GM21529 (cell line): ENCODE measurements around the gene CCDC78.

ENCODE experiments used
- ATAC-seq: cut with Tn5 transposase; IDR thresholded peaks from one replicate; pipeline ENCODE4 v1.9.1; 2021; ENCODE audit not compliant: unreplicated experiment

The CCDC78 gene

DNA sequence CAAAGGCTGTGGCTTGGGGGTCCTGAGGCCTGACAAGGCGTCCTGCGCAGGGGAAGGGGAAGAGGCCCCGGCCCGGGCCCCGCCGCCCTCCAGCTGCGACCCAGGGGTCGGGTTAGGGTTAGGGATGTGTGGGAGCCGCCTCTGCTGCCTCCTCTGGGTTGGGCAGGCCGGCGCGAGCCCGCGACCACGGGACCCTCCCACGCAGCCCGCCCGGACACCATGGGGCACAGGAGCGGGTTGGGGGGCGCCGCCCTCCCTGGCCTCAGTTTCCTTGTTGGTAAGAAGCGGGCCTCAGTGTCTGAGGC lies 14.2 kb upstream of the CCDC78 start:
- ATAC-seq: peak; percentile 5

DNA sequence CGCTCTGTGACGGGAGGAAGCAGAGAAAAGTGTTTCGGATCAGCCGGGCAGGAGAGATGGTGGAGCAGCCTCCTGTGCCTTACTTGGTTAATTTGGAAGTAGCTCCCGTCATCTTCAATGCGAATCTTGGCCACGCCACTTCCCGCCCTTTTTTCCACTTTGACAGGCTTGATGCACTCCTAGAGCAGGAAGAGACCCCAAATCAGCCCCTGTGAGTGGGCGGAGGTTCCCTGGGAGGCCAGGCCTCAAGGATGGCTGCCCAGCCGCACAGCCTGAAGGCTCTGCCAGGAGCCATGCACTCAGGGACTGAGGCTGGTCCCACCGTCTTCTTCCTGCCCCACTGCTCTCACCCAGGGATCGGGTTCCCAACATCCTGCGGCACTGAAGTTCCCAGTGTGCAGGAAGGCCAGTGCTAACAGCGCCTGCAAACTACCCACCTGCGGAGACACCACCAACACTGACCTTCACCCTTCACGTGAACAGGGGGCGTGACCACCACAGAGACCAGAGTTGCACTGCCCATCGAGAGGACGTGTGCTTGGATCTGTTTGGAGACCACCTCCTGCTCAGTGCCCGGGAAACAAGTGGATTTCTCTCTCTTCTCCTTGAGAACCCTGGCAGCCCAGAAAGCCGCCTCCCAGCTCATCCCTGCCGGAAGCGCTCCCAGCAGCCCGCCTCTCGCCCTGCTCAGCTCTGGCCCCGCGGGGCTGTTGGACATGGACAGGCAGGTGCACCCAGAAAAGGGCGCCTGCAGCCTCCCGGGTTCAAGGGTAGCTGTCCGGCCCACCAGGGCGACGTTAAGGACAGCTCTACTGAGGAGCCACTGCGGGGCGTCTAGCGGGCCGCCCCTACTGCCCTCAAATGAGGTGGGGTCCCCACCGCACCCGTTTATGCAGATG lies 13.6 kb upstream of the CCDC78 start:
- ATAC-seq: no peak

DNA sequence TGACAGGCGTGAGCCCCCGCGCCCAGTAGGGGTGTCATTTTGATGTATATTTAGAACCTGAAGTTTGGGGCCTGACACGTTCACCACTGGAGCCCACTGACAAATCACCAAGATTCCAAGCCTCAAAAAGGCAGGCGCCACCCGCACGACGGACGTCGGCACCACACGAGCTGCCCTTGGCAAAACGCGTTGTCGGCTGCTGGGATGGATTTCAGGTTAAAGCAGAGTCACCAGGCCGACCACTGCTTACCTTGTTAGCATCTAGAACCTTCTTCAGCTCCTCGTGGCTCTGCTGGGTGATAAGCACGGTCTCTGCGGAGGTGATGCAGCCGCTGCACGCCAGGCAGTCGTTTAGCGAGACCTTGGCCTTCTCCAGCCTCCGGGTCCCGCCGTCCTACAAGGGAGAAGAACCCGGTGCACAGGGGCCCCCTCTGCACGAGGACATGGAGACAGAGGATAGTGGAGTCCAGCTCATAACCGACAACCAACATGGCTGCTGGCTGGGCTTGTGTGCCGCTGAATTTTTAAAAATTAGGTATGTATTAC lies 10.8 kb upstream of the CCDC78 start:
- no peak for ATAC-seq

DNA sequence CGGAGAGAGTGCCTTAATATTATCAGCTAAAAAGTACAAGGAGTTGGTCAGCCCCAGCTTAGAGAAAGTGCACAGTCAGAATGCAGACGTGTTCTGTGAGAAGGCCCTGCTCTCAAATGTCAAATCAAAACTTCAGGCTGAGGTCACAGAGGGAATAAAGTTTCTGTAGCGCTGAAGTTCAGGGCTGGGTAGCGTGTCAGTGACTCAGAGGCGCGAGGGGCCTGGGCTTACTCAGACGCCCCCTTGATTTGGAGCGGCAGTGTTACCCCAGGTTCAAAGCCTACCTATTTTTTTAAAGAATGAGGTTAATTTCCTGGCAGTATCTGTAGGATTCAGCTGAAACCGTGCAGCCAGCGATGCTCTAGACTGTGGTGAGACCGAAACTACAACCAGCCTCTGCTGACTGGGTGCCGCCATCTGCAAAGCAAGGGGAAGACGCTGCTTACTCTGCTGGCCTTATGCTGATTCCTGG lies 9.8 kb upstream of the CCDC78 start:
- ATAC-seq: peak; percentile 34

DNA sequence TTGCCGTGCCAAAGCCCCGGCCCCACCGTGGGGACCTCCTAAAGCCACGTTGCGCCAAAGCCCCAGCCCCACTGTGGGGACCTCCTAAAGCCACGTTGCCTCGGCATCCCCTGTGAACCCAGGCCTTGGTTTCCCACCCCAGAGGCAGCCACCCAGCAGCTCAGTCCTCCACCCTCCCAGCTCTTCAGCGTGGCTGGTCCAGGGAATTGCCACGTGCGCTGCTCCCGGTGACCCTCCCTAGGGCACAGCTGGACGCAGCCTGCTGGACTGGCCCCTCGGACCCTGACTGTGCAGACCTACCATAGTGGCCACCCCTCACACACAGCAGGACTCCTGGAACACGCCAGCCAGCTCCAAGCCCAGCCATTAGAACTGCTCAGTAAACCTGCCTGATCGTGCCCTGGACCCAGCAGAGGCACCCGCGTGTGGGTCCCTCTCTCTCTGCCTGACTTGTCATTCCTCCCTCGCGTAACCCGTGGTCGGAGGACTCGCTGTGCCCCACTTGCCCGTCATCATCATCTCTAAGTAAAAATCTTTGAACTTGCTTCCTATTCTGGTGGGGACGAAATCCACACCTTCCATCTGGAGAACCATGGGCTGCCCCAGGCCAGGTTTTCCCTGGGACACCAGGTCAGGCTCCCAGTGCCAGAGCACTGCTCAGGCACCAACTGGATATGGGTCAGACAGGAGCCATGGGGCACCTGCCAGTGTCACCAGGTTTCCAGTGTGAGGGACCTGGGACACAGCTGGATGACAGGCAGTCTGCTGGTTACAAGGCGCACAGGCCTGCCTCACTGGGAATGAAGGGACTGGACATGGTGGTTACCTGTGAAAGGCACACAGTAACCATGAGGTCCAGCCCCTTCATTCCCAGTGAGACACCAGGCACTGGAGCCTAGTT lies 9.0 kb upstream of the CCDC78 start:
- ATAC-seq: no peak

DNA sequence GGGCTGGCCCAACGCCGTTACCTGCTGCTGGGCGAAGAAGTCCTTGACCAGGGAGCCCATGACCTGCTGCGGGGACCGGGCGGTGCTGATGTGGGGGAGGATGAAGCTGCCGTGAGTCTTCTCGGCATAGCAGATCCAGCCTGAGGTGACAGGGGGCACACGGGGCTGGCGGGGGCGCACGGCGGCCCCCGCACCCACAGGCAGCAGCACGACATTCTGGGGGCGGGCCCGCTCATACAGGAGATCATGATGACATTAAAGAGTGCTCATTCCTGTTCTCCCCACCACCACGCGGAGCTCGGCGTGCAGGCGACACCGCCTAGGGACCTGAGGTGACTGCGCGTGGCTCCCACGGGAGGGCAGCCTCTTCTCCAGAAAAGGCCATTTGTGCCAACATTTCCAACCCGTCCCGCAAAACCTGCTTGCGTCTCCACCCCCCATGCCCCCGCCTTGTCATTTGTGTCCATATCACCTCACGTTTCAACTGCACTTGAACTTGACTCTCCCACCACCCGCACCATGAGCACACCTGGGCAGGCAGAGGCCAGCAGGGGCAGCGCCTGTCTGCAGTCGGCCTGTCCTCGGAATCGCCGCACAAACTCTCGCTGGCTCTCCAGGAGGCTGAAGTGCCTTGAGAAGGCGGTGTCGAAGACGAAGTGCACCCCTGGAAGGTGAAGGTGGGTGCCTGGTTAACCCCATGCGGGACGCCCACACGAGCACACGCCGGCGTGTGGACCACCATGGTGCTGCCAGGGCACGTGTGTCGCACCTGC lies 8.2 kb upstream of the CCDC78 start:
- ATAC-seq: no peak

DNA sequence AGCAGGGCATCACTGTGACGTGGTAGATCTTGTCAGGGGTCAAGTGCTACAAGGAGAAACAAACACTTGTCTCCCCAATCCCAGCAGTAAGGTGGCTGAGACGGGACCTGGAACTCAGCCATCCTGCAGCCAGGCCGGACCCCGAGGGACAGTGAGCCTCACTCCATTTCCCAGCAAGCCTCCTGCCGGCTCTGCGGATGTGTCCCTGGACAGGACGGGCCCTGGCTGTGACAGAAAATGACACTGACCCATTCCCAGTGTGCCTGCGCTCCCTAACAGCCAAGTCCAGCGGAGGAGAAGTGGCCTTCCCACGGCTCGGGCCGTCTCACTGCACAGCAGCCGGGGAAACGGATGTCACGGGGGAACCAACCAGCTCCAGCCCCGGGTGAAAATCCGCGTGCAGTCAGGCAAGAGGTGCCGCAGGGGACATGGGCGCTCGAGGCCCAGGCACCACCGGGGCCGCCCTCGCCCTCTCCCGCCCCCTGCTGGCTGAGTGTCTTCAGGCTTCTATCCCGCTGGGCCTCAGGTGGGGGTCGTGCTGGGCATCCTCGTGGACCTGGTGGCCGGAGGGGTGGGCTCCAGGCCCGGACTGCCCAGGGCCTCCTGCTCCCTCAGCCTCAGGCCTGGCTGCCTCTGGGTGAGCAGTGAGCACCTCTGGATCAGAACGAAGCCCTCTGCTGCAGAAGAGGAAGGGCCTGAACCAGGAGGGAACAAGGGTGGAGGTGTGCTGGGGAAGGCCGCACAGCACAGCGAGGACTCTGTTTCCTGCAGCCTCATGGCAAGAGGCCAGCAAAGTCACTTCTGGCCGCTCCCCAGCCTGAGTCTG lies 7.4 kb upstream of the CCDC78 start:
- no peak for ATAC-seq

DNA sequence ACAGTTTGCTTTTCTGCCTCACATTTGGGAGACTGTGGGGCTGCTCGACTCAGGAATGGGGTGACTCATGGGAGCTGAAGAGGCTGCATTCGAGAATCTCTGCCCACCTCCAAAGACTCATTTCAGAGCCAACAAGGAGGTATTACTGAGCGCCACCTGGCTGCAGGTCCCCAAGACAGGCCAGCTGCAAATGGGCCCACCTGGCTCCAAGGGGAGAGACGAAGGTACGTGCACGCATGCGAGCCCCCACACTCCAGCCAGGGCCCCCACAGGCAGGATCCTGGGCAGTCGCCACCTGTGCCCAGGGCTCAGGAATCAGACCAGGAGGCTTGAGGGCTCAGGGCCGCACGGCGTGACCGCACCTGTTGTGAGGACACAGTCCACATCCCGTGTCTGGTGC lies 6.7 kb upstream of the CCDC78 start:
- ATAC-seq: no peak

DNA sequence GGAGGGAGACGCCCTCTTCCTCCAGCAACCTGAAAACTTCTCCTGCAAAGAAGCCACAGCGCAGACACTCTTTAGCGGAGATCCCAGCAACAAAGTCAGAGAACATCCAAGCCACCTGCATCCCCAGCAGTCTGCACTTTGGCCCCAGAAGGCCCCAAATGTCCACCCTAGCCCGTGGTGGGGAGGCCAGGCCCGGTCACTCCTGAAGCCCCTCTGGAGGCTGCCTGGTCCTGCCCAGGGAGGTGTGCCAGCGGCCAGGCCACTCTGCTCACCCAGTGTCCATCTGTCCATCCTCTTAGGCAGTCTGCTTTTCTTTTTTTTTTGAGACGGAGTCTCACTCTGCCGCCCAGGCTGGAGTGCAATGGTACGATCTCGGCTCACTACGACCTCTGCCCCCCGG lies 6.1 kb upstream of the CCDC78 start:
- ATAC-seq: no peak

DNA sequence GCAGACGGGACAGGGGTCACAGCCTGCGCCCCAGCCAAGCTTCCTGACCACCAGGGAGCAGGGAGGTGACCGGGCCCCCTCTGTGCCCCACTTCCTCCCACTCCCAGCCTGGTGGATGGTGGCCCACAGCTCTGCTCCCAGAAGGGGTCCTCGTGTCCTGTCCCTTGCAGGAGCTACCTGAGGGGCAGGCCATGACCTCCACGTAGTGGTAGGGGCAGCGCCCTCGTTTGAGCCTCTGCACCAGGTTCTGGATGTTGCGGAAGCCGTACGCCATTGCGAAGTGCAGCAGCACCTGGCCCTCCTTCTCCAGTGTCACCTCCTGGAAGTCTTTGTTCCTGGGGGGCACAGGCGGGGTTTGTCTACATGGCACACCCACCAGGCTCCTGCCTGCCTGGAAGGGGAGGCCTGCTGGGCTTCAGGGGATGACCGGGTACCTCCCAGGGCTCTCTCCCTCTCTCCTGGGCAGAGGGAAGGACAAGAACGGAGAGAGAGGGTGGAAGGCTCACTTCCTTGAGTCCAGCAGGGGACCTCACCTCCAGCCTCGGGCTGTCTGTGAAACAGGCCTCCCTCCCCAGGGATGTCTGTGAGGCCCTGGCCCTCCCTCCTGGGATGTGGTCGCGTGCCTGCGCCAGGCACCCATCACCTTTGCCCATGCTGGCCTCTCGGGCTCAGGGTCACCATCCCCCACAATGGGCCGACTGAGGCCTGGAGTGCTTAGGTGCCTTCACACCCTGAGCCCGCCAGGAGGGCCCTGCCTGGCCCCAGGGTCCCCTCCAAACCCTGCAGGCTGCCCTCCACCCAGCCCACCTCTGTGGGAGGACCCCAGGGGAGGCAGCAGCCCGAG lies 4.6 kb upstream of the CCDC78 start:
- no peak for ATAC-seq

DNA sequence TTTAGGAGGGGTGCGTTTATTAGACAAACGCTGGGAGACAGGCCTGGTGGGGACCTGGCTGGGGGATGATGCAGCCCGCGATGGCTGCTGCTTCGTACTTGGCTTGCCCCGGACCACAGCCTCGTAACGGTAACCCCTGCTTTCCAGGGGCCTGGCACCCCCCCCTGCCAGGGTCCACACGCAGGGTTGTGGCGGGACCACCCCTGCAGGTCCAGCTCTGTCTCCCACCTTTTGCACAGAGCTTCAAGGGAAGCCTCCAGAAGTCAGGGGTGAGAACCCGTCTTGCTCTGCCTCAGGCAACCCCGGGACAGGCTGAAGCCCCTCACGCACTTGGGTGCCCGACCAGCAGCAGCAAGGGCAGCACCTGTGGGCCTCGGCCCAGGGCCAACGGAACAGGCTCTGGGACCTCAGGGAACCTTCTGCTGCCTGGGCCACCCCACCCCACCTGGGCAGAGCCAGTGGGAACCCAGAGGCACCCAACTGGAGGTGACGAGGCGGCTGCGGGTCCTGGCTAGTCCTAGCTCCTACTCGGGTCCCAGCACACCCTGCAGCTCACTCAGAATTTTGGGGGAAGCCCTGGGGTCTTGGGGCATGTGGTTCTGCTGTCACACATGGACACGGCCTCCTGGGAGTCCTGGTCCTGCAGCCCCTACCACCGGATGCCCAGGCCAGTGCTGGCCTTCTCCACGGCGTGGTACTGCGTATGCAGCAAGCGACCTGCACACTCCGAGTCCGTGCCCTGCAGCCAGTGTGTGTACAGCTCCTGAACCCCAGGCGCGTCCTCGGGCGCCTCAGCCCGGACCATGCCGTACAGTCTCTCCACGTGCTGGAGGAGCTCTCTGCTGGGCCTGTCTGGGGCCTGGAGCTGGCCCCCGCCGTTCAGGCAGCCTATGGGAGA lies 3.8 kb upstream of the CCDC78 start:
- no peak for ATAC-seq

DNA sequence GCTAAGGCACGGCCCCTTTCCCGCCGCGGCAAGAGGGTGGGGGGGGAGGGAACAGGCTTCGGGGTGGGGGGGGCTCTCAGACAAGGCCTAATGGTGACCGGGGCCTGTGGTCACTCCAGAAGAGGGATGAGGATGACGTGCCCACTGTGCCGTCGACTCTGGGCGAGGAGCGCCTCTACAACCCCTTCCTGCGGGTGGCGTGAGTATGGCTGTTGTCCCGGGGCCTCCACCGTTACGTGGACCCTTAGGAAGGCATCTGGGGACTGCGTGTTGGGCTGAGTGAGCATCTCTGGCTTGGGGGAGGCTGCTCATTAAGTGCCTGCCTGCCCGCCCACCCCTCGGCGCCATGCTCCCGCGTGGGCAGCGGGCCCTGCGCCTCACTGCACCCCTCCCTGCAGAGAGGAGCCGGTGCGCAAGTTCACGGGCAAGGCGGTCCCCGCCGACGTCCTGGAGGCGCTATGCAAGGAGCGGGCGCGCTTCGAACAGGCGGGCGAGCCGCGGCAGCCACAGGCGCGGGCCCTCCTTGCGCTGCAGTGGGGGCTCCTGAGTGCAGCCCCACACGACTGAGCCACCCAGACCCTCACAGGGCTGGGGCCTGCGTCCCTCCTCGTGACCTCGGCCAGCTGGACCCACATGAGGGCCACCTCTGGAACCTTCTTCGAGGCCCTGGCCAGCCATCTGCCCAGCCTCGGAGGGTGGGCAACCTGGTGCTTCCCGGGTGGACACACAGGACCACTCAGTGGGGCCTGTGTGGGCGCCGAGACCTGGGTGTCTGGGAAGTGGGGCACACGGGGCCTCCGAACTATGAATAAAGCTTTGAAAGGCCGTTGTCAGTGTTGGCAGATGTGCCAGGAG lies 2.9 kb upstream of the CCDC78 start:
- ATAC-seq: no peak

DNA sequence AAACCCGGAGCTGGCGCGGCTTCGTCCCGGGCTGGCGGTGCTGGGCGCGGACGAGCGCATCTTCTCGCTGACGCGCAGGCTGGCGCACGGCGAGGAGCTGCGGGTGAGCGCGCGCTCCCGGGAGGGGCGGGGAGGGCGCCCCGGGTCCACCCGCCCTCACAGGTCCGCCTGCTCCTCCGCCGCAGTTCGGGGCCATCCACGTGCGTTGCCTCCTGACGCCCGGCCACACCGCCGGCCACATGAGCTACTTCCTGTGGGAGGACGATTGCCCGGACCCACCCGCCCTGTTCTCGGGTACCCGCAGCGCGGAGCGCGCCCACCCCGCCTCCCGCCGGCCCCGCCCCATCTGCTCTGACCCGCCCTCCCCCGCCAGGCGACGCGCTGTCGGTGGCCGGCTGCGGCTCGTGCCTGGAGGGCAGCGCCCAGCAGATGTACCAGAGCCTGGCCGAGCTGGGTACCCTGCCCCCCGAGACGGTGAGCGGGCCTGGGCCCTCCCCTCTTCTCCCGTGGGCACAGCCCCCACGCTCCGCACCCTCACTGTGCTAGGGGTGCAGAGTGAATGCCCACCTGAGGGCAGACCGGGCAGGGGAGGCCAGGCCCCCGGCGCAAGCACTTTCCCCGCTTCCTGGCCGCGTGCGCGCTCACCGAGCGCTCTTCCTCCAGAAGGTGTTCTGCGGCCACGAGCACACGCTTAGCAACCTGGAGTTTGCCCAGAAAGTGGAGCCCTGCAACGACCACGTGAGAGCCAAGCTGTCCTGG lies 2.1 kb upstream of the CCDC78 start:
- peak; percentile 27 for ATAC-seq

DNA sequence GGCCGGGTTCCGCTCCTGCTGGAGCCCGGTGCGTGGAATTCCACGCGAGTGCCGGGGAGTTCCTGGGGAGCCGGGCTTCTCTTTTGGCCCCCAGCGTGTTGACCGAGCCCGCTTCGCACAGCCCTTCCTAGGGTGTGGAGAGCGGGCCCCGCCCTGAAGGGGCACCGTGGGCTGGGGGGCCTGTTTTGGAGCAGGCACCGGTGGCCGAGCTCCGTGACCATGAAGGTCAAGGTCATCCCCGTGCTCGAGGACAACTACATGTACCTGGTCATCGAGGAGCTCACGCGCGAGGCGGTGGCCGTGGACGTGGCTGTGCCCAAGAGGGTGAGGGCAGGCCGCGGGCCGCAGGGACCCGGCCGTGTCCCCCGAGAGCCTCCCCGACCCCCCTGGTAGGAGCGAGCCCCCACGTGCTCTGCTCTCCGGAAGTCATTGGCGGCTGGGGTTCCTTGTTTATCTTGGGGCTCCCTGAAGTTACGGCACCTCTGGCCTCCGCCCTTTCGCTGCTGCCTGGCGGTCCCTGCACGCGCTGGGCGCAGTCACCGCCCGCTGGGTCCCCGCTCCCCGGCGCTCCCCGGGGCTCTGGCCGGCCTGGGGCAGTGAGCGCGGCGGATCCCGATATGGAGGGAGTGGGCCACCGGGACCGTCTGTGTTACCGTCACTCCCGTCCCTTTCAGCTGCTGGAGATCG lies 1.2 kb upstream of the CCDC78 start:
- ATAC-seq: no peak

DNA sequence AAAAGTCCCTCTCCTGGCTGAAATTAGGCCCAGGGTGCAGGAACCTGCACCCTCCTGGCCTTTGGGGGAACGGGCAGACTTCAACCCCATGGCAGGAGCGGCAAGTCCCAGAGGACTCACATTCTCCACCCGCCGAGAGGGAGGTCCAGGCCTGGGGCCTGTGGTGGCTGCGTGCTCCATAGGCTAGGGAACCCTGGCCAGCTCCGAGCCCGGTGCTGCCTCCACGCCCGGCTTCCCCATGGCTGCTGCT lies 130 bp downstream of the CCDC78 start:
- ATAC-seq: no peak

DNA sequence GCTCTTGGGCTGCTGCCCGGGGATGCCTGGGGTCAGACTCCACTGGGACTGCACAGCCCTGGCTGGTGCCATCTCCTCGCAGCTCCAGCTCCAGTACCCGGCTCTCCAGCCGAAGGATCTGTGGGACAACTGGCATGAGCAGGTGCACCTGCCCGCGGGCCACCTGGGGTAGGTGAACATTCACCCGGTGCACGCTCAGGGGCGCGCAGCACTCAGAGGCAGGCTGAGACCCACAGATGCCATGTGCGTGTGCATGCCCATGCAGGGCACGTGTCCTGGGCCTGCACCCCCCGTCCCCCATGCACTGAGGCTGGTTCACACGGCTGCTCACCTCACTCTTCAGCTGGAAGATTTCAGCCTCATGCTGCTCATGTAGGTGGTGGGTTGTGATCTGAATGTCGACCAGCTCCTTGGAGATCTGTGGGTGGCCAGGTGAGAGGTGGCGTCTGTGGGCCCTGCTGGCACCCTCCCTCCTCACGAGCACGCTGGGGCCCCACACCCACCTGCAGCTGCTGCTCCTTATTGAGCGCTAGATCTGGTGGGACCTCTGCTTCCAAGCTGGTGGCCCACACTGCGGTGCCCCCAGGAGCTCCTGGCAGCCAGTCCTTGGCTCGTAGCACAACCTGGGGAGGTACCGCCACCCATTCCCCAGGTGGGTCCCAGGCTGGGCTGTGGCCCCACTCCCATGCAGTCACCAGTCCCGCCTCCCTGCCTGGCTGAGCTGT lies 618 bp downstream of the CCDC78 start:
- ATAC-seq: no peak
